GM12878 (cell line): ENCODE results near the gene GRM7. TPM values are rescaled to one million over a fixed set of nuclear protein-coding genes. Genes with fewer than 3 reads are reported as not detected.

Experiments used
- ATAC-seq: fragments of 200-7000 bp; cut with Tn5 transposase; 3 replicates; pipeline ENCODE4 v1.9.1; 2020; ENCODE audit warnings: mild to moderate bottlenecking, moderate library complexity
- BruUV-seq: library from RNA; stranded (reverse); fragments of 400-500 nt; replicated peaks from 2 replicates; lab custom pipeline; 2021; lab: Mats Ljungman, UMichigan
- CTCF ChIA-PET: fragments of 300-600 bp; sonication (Branson Sonifier 250); formaldehyde crosslinking; extraction: SDS; loops from one replicate; lab custom pipeline; 2021; ENCODE audit warnings: inconsistent platforms; lab: Yijun Ruan, JAX
- POLR2A ChIA-PET: fragments of 350-600 bp; formaldehyde crosslinking; extraction: SDS; loops from one replicate; lab custom pipeline; 2021; ENCODE audit warnings: inconsistent platforms; lab: Charles Lee
- RAD21 ChIA-PET: fragments of 300-600 bp; sonication (Branson Sonifier 250); formaldehyde crosslinking; loops from one replicate; lab custom pipeline; 2023; ENCODE audit warnings: antibody characterized with exemption; ENCODE audit not compliant: unreplicated experiment; lab: Charles Lee
- SMC1A ChIA-PET: fragments of 300-600 bp; sonication (Branson Sonifier 250); formaldehyde crosslinking; loops from one replicate; lab custom pipeline; 2023; ENCODE audit not compliant: unreplicated experiment, uncharacterized antibody; lab: Charles Lee
- DNase-seq: peaks from one replicate; pipeline ENCODE4 v3.0.0-alpha.2; 2011; ENCODE audit warnings: low read depth, low spot score
- FAIRE-seq: peaks from 3 replicates; lab custom pipeline; 2011; peaks lifted over from hg19 to GRCh38; lab: Jason Lieb, UNC
- H2AFZ ChIP-seq: 2 replicates; pipeline ENCODE4 v1.6.0; 2011; ENCODE audit warnings: low read depth, low read length, control low read depth; ENCODE audit not compliant: control insufficient read depth
- H3K27ac ChIP-seq: 2 replicates; pipeline ENCODE4 v1.5.1; 2011; ENCODE audit warnings: control low read depth; ENCODE audit not compliant: control insufficient read depth, insufficient read depth
- H3K27me3 ChIP-seq, 2 experiments: replicated peaks in 1 of 2; 2 replicates each; pipeline versions ENCODE4 v1.6.0 to v1.6.1; 2011; ENCODE audit warnings: low read length in 1 of 2; ENCODE audit not compliant: control insufficient read depth in 2 of 2, insufficient read depth in 2 of 2
- H3K36me3 ChIP-seq, 2 experiments: 2 replicates each; pipeline ENCODE4 v1.5.1; 2011; ENCODE audit warnings: low read length in 1 of 2; ENCODE audit not compliant: control insufficient read depth in 2 of 2, insufficient read depth in 2 of 2
- H3K4me1 ChIP-seq: 2 replicates; pipeline ENCODE4 v1.6.1; 2011; ENCODE audit warnings: mild to moderate bottlenecking, low read length, moderate library complexity, mixed read lengths; ENCODE audit not compliant: control insufficient read depth, insufficient read depth
- H3K4me2 ChIP-seq: 2 replicates; pipeline ENCODE4 v1.6.0; 2011; ENCODE audit warnings: control low read depth; ENCODE audit not compliant: control insufficient read depth, insufficient read depth
- H3K4me3 ChIP-seq: fragments of 200-600 bp; sonication (generic); 2 replicates; pipeline ENCODE4 v1.5.1; 2016
- H3K79me2 ChIP-seq: 2 replicates; pipeline ENCODE4 v1.6.0; 2011; ENCODE audit warnings: low read length; ENCODE audit not compliant: control insufficient read depth, insufficient read depth
- H3K9ac ChIP-seq: 2 replicates; pipeline ENCODE4 v1.8.0; 2011; ENCODE audit warnings: low read length, control low read depth, mixed read lengths; ENCODE audit not compliant: control insufficient read depth, insufficient read depth
- H3K9me3 ChIP-seq: replicated peaks from 3 replicates; pipeline ENCODE4 v1.5.1; 2011; ENCODE audit warnings: mild to moderate bottlenecking, low read length; ENCODE audit not compliant: control insufficient read depth, insufficient read depth
- H4K20me1 ChIP-seq: 2 replicates; pipeline ENCODE4 v1.6.0; 2011; ENCODE audit not compliant: control insufficient read depth, insufficient read depth
- BCL3 ChIP-seq: IDR thresholded peaks from 2 replicates; pipeline ENCODE4 v1.6.1; 2011; ENCODE audit warnings: borderline replicate concordance, low read depth, mild to moderate bottlenecking, moderate library complexity, low read length; ENCODE audit not compliant: insufficient read depth, poor library complexity, severe bottlenecking
- CHD2 ChIP-seq: IDR thresholded peaks from 2 replicates; pipeline ENCODE4 v1.6.1; 2011; ENCODE audit warnings: low read depth, low read length, improper control_type of control experiment, borderline replicate concordance
- ELK1 ChIP-seq: IDR thresholded peaks from 2 replicates; pipeline ENCODE4 v1.6.1; 2012; ENCODE audit warnings: low read depth, low read length, improper control_type of control experiment
- MTA3 ChIP-seq: IDR thresholded peaks from 2 replicates; pipeline ENCODE4 v1.6.1; 2012; ENCODE audit warnings: low read length, inconsistent platforms, borderline replicate concordance
- NFIC ChIP-seq: IDR thresholded peaks from 2 replicates; pipeline ENCODE4 v1.6.1; 2012; ENCODE audit warnings: low read depth, mild to moderate bottlenecking, inconsistent platforms, low read length, moderate library complexity
- NFYA ChIP-seq: IDR thresholded peaks from 2 replicates; pipeline ENCODE4 v1.6.1; 2011; ENCODE audit warnings: low read depth, mild to moderate bottlenecking, low read length, improper control_type of control experiment, borderline replicate concordance
- PRDM15 ChIP-seq: fragments of 450-650 bp; formaldehyde crosslinking; IDR thresholded peaks from 2 replicates; pipeline ENCODE4 v1.4.0; 2020; ENCODE audit warnings: mild to moderate bottlenecking, moderate library complexity
- RAD51 ChIP-seq: fragments of 450-650 bp; IDR thresholded peaks from 2 replicates; pipeline ENCODE4 v1.6.1; 2016; ENCODE audit warnings: moderate library complexity, mild to moderate bottlenecking, inconsistent platforms
- ZNF217 ChIP-seq: fragments of 450-650 bp; IDR thresholded peaks from 2 replicates; pipeline ENCODE4 v1.6.1; 2017; ENCODE audit warnings: antibody characterized with exemption, mild to moderate bottlenecking
- ZNF24 ChIP-seq: fragments of 450-650 bp; IDR thresholded peaks from 2 replicates; pipeline ENCODE4 v1.6.1; 2017; ENCODE audit warnings: antibody characterized with exemption, mild to moderate bottlenecking
- WGBS: methylation state at CpG from one replicate; pipeline ENCODE4 v1.1.6; 2016; ENCODE audit warnings: low lambda C conversion rate; ENCODE audit not compliant: insufficient replicate concordance, insufficient coverage; ENCODE audit errors: missing lambda C conversion rate; 5-methylcytosine and 5-hydroxymethylcytosine counted together
- in situ Hi-C: fragments of 300-500 bp; cut with MboI; formaldehyde crosslinking; loops from 9 replicates; pipeline ENCODE4 v1.14.3; 2018; ENCODE audit warnings: mixed read lengths
- intact Hi-C: fragments of 100-400 bp; cut with micrococcal nuclease; formaldehyde crosslinking; loops from one replicate; pipeline ENCODE4 v1.14.2; 2022; ENCODE audit not compliant: unreplicated experiment
- polyA plus RNA-seq, 11 experiments: library from polyadenylated mRNA; depleted of rRNA in 4 of 11; unstranded in 6 of 11; stranded (reverse) in 5 of 11; fragments of >200 nt; fragmentation: Nextera tagmentation in 4 of 11; fragmentation: Illumina TruSeq in 1 of 11; extraction: Ambion mirVana in 4 of 11; extraction: Trizol in 1 of 11; gene quantifications; 1 replicate in 1 of 11; 2 replicates in 10 of 11; pipeline versions ENCODE4 v1.2.1 to v1.2.3, GENCODE V29; 2011 to 2016; ENCODE audit warnings: inconsistent platforms in 2 of 11, missing spikeins in 2 of 11, low read depth in 1 of 11
- total RNA-seq, 4 experiments: library from RNA; depleted of rRNA in 3 of 4; stranded (reverse); fragments of >200 nt in 3 of 4; fragmentation: Illumina TruSeq in 1 of 4; extraction: Trizol in 1 of 4; gene quantifications; 2 replicates each; pipeline versions ENCODE4 v1.2.1 to v1.2.3, GENCODE V29; 2013 to 2021

GRM7 gene
- total and polyA plus RNA-seq, 10 of the 15 experiments (the other 5 are each of a cell fraction or from before 2014, with no cell fraction given), result not detected

- no peak overlapping the region for H3K27ac ChIP-seq
- no peaks in the 10 kb centered on the region for H3K27me3 ChIP-seq
- no peaks in the 10 kb centered on the region for H3K9me3 ChIP-seq
- FAIRE-seq (no peak), DNase-seq (no peak), ATAC-seq (no peak)
- CTCF ChIA-PET, result no interaction called here
- H3K36me3 ChIP-seq, result no peaks in the 10 kb centered on the region
- intact Hi-C loops (no loop called here), in situ Hi-C loops (no loop called here)
- SMC1A ChIA-PET, result no interaction called here
- no peak overlapping the region for H3K9ac ChIP-seq
- POLR2A ChIA-PET, result no interaction called here
- no peak overlapping the region for H2AFZ ChIP-seq
- BruUV-seq, result no TSS peak
- no peak for TF ChIP-seq BCL3
- TF ChIP-seq ZNF24, result no peak
- no peak for TF ChIP-seq CHD2
- no peak for TF ChIP-seq NFIC
- TF ChIP-seq NFYA, result no peak
- TF ChIP-seq PRDM15, result no peak
- no peak for TF ChIP-seq MTA3
- no peak for TF ChIP-seq ELK1
- no peak for TF ChIP-seq RAD51
- TF ChIP-seq ZNF217, result no peak
- H4K20me1 ChIP-seq, result no peaks in the 10 kb centered on the region
- no peaks in the 10 kb centered on the region for H3K4me1 ChIP-seq
- no peaks in the 10 kb centered on the region for H3K79me2 ChIP-seq
- no peak overlapping the region for H3K4me3 ChIP-seq
- 18% methylated on average over 5 of the region's 5 CpGs for WGBS
- RAD21 ChIA-PET, result no interaction called here
- H3K4me2 ChIP-seq, result no peak overlapping the region
Observed at GRCh38 chr3:7709376-7710082, 848.6 kb downstream of the GRM7 start.
